LNCAP (cell line): ENCODE data around the gene TBX2.

Experiments
- TF ChIP-seq, protein P1 (sequence below): fragments of 450-650 bp; IDR thresholded peaks from 2 replicates; pipeline ENCODE4 v1.5.1; 2017; ENCODE audit warnings: mild to moderate bottlenecking

The TBX2 gene

DNA sequence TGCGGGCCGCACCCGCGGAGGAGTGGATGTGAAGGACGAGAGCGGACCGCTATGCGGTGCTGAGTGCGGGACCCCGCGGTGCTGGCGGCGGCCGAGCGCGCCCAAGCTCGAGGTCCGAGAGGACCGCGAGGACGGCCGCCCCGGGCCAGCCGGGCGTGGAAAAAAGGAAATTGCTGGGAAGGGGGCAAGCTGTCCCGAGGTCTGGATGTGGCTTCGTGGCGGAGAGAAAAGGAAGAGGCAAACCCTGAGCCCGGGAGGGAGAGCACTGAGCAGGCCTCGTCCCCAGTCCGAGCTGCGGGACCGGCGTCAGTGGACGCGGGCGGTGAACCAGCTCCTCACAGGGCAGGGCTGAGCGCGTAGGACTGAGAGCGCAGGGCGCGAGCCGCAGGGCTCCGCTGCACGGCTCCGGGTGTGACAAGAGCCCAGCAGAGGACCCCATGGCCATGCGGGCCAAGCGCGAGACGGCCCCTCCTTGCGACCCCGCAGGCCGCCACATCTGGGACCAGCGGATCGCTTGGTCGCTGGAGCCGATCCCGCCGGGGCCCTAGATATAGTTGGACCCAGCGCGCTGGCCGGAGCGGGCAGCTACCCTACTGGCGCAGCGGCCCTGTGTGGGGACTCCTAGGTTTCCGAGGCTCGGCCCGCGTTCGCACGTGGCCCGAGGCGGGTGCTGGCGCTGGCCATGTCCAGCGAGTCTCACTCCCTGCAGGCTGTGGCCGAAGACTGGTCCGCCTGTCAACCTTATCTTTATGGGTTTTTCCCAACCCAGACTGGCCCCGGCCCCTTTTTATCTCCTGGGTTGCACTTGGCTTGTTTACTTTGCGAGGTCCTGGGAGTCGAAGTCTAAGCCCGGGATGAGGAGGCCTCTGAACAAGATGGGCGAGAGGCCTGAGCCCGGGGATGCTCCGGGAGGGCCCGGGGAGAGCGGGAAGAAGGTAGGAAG, 55.0 kb downstream of the TBX2 start:
- TF ChIP-seq, protein P1, sequence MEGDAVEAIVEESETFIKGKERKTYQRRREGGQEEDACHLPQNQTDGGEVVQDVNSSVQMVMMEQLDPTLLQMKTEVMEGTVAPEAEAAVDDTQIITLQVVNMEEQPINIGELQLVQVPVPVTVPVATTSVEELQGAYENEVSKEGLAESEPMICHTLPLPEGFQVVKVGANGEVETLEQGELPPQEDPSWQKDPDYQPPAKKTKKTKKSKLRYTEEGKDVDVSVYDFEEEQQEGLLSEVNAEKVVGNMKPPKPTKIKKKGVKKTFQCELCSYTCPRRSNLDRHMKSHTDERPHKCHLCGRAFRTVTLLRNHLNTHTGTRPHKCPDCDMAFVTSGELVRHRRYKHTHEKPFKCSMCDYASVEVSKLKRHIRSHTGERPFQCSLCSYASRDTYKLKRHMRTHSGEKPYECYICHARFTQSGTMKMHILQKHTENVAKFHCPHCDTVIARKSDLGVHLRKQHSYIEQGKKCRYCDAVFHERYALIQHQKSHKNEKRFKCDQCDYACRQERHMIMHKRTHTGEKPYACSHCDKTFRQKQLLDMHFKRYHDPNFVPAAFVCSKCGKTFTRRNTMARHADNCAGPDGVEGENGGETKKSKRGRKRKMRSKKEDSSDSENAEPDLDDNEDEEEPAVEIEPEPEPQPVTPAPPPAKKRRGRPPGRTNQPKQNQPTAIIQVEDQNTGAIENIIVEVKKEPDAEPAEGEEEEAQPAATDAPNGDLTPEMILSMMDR = no peak

DNA sequence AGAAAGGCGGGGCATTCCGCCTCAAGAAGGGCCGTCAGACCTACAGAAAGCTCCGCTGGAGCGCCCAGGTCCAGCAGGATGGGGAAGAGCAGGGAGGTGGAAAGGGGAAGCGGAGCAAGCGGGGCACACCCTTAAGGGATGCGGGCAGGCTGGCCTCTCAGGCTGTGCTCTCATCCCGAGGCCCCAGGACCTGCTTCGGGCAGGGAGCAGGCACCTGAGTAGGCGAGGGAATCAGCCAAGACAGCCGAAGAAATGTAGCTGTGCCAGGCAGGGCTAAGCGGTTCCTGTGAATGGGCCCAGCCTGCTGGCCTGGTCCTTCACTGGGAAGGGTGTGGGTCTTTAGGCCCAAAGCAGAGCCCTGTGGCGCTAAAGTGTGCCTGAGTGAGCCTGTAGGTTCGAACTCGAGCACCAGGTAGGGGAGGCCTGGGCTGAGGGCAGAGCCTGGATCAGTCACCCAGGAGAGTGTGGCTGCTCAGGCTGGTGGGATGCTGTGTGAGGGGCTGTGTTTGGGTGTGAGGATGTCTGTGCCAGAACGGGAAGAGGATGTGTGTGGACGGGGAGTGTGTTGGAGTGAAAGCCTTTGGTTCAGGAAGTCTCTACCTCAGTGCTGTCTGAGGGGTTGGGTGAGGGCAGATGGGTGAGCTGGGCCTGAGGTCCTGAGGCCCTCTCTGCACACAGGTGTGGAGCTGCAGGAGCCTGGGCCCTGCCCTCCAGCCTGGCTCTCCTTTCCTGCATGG, 55.8 kb downstream of the TBX2 start:
- TF ChIP-seq, protein P1 = no peak

DNA sequence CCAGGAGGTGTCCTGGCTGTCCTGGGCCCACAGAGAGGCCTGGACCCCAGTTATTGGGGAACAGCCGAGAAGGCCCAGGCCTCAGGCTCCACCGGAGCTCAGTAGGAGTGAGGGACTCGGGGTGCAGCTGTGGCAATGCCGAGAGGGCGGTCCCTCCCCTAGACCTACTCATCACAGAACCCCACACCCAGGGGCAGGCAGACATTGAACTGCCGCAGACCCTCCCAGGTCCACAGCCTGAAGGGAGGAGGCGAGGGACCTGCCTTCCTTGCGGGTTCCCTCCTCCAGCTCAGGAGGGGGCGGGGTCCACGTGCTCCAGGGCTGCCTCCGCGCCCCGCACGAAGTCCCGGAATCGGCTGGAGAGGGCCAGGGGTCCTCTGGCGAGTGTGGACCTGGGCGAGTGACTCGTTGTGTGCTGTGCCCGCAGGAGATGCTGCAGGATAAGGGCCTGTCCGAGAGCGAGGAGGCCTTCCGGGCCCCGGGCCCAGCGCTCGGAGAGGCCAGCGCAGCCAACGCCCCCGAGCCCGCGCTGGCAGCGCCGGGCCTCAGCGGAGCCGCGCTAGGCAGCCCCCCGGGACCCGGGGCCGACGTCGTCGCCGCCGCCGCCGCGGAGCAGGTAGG, 56.5 kb downstream of the TBX2 start:
- TF ChIP-seq, protein P1 = no peak

DNA sequence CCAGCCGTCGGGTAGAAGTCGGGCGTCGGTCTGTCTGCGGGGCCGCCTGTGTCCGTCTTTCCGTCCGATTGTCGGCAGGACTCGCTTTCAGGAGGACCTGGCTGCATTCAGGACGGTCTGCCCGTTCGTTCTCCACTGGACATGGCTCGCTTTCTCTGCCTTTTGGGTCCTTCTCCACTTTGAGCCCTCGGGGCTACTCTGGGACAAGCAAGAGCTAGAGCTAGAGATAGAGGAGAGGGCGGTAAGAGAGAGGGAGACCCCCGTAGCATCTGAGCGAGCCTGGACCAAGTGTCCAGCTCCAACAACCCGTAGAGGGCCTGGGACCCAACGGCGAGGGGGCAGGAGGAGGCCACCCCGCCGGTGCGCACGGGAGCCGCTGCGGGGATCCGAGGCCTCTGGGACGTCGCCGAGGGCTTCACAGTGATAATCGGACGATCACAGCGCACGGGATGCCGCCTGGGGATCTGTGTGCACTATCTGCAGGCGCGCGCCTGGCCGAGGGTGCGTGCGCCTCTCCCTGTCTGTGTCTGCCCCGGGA, 57.1 kb downstream of the TBX2 start:
- TF ChIP-seq, protein P1 = no peak

DNA sequence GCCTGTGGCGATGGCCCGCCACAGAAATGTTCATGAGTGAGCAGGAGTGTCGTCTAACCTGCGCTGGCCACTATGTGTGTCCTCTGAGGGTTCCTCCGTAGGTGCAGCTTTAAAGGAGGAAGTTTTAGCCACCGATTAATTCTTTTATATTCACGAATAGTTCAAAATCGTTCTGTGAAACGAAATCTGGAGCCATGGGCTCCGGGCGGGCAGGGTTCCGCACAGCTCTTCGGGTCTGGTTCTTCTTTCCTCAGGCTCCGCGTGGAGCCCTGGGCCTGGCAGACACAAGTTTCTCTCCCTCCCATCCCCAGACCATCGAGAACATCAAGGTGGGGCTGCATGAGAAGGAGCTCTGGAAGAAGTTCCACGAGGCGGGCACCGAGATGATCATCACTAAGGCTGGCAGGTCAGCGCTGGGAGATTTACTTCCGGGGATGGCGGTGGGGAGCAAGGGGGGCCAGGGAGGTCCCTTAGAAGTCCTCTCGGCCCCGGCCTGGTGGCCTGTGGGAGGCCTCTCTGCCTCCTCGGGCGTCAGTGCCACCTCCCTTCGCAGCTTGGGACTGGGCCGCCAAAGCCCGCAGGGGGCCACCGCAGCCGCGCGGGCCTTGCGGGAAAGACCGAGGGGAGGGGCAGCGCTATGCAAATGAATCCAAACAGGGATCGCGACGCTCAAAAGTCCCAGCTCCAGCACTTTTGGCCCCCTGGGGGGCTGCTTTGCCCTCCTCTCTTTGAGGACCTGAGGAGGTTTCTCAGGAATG, 57.8 kb downstream of the TBX2 start:
- TF ChIP-seq, protein P1 = no peak

DNA sequence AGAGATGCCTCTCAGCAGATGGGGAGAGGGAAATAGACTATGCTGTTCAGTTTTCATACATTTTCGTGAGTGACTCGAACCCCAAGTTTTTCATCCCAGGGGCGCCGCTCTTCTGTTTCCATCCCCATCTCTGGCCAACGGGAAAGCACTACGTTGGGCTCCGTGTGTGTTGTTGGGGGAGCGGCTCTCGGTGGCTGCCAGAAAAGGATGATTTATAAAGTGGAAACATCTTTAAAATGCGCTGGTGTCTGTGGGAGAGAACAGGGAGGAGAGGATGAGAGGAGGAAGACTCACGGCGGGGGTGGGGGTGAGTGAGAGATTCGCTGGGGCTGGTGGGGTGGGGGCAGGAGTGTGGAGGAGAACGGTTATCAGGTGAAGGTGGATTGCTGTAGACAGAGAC, 58.4 kb downstream of the TBX2 start:
- TF ChIP-seq, protein P1 = no peak
